ENCODE data around the gene RELL1. TPM values are rescaled to one million over a fixed set of nuclear protein-coding genes. Genes with fewer than 3 reads are reported as not detected.

Gene RELL1
- total and polyA plus RNA-seq, 8 donors: 10.1 to 35.6 (median 11.3) TPM

DNA sequence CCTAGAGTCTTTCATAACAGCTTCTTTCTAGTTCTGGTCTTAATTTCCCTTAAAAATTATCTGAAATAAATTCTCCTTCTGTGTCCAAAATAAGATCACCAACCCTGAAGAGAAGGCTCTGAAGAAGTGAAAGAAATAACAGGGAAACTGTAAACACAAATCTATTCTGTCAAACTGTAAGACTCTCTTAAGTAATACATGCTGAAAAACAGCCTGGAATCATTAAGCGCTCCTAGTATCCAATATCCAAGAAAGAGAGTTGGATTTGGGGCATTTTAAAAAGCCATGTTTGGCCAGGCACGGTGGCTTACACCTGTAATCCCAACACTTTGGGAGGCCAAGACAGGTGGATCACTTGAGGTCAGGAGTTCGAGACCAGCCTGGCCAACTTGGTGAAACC, 53.3 kb downstream of the RELL1 start:
- Histone ChIP-seq H3K27me3 (no peaks in the 10 kb centered on the region), H3K4me3 (no peak overlapping the region), H3K4me1 (peaks cover 0 to 5% of the 10 kb centered on the region in 2 donors), H3K9me3 (no peaks in the 10 kb centered on the region), H3K36me3 (peaks cover 0 to 80% of the 10 kb centered on the region in 2 donors), H3K27ac (no peak overlapping the region)
- DNase-seq (no peak), ATAC-seq (no peak)
- intact Hi-C loops (cut with DNase I): no loop called here
- TF ChIP-seq CTCF (IDR thresholded peaks at IDR 0.05): no peak

- DNase-seq (peak in 3 of 4 donors; percentile 22 to 54 (median 35)), ATAC-seq (no peak)
- Histone ChIP-seq H3K4me3 (no peak overlapping the region), H3K9me3 (no peaks in the 10 kb centered on the region), H3K27ac (no peak overlapping the region), H3K36me3 (peaks cover 0 to 67% of the 10 kb centered on the region in 2 donors), H3K27me3 (no peaks in the 10 kb centered on the region), H3K4me1 (peaks cover 0 to 5% of the 10 kb centered on the region in 2 donors)
- no peak for TF ChIP-seq CTCF (IDR thresholded peaks at IDR 0.05)
- intact Hi-C loops (cut with DNase I): no loop called here
These were observed 54.6 kb downstream of the RELL1 start for GRCh38 chr4:37631551-37631950.

GRCh38 chr4:37629713-37630112, 56.5 kb downstream of the RELL1 start:
- peaks cover 0 to 67% of the 10 kb centered on the region in 2 donors for H3K36me3 ChIP-seq
- H3K27me3 ChIP-seq: no peaks in the 10 kb centered on the region
- ATAC-seq: no peak
- peaks cover 0 to 5% of the 10 kb centered on the region in 2 donors for H3K4me1 ChIP-seq
- H3K4me3 ChIP-seq: no peak overlapping the region
- no peak overlapping the region for H3K27ac ChIP-seq
- H3K9me3 ChIP-seq: no peaks in the 10 kb centered on the region
- intact Hi-C loops (cut with DNase I): no loop called here
- no peak for DNase-seq
- no peak for TF ChIP-seq CTCF (IDR thresholded peaks at IDR 0.05)

DNA sequence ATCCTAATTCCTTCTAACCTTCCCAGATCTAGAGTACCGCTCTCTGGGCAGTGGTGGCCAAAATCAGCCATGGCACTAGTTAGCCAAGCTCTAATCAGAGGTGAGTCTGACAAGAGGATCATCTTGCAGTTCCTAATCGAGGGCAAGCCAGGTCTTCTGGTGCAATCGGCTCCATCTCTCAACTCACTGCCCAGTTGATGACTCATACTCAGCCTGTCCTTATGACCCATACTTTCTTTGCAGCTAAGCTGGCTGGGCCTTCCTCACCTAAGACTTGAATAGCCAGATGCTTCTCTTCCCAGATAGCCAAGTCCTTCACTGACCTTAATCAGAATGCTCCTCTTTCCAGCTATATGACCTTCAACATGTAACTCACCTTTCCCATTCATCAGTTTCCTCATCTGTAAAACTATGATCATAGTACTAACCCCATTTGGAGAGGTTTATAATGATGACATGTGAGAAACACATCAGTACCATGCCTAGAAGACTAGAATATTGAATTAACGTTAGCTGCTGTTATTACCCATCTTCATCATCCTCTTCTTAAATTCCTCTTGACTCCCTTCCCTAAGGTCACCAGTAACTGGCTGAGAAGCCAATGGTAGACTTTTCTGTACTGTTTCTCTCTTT, 57.1 kb downstream of the RELL1 start:
- Histone ChIP-seq H3K27me3 (no peaks in the 10 kb centered on the region), H3K4me1 (peaks cover 0 to 5% of the 10 kb centered on the region in 2 donors), H3K27ac (no peak overlapping the region), H3K36me3 (peaks cover 0 to 62% of the 10 kb centered on the region in 2 donors), H3K4me3 (no peak overlapping the region), H3K9me3 (no peaks in the 10 kb centered on the region)
- DNase-seq (peak in 1 of 4 donors; percentile 36), ATAC-seq (peak; percentile 74)
- intact Hi-C loops (cut with DNase I): no loop called here
- TF ChIP-seq CTCF (IDR thresholded peaks at IDR 0.05): no peak

DNA sequence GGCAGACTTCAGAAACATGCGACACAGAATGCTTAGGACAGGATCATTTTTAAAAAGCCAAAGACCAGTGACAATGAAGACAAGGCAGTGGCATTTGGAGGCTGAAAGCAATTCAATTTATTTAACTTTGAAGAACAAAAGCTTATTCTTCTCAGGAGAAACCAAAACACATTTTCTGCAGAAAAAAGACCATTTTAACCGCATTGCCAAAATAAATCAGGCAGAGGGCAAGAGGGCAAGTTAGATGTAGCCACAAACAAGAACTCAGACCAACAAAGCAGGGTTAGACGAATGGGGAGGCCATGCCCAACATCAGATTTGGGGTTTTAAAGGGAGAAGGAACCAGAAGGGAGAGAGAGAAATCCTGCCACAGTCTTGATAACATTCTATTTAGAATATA, 58.9 kb downstream of the RELL1 start:
- Histone ChIP-seq H3K9me3 (no peaks in the 10 kb centered on the region), H3K27ac (no peak overlapping the region), H3K27me3 (no peaks in the 10 kb centered on the region), H3K4me1 (peaks cover 0 to 5% of the 10 kb centered on the region in 2 donors), H3K36me3 (peaks cover 0 to 59% of the 10 kb centered on the region in 2 donors), H3K4me3 (no peak overlapping the region)
- TF ChIP-seq CTCF (IDR thresholded peaks at IDR 0.05): no peak
- ATAC-seq (no peak), DNase-seq (no peak)
- intact Hi-C loops (cut with DNase I): no loop called here

All from left lung (tissue), 10 donors.